Endothelial cell of umbilical vein (primary cell): ENCODE data around the gene RANBP17. TPM values are rescaled to one million over a fixed set of nuclear protein-coding genes. Genes with fewer than 3 reads are reported as not detected.

Experiments used
- BruUV-seq: library from RNA; stranded (reverse); fragments of 400-500 nt; replicated peaks from 2 replicates; lab custom pipeline; 2021; lab: Mats Ljungman, UMichigan
- CTCF ChIA-PET: fragments of 300-600, 350-600 bp; sonication (Branson Sonifier 250); formaldehyde crosslinking; loops from one replicate; lab custom pipeline; 2021; ENCODE audit warnings: antibody characterized with exemption, inconsistent platforms; lab: Charles Lee
- POLR2A ChIA-PET: fragments of 300-600, 350-600 bp; sonication (Branson Sonifier 250); formaldehyde crosslinking; loops from one replicate; lab custom pipeline; 2021; ENCODE audit warnings: antibody characterized with exemption, inconsistent platforms; lab: Charles Lee
- DNase-seq: peaks from one replicate; pipeline ENCODE4 v3.0.0-alpha.2; 2011; ENCODE audit warnings: low read depth, low spot score
- FAIRE-seq: peaks from 2 replicates; lab custom pipeline; 2011; peaks lifted over from hg19 to GRCh38; lab: Jason Lieb, UNC
- H2AFZ ChIP-seq: 2 replicates; pipeline ENCODE4 v1.6.0; 2012; ENCODE audit warnings: low read depth, low read length, control low read depth, inconsistent platforms
- H3K27ac ChIP-seq: 2 replicates; pipeline ENCODE4 v1.5.1; 2011; ENCODE audit warnings: low read depth, mild to moderate bottlenecking, control low read depth, low read length, moderate library complexity; ENCODE audit not compliant: insufficient read depth
- H3K27me3 ChIP-seq, 2 experiments: 2 replicates each; pipeline versions ENCODE4 v1.6.0 to v1.6.1; 2011; ENCODE audit warnings: low read length in 2 of 2, mixed read lengths in 1 of 2; ENCODE audit not compliant: control insufficient read depth in 2 of 2, insufficient read depth in 2 of 2
- H3K36me3 ChIP-seq, 2 experiments: 2 replicates in 1 of 2; 3 replicates in 1 of 2; pipeline ENCODE4 v1.5.1; 2011; ENCODE audit warnings: low read length in 2 of 2, mild to moderate bottlenecking in 1 of 2, moderate library complexity in 1 of 2; ENCODE audit not compliant: control insufficient read depth in 2 of 2, insufficient read depth in 2 of 2; ENCODE audit errors: extremely low read depth in 1 of 2
- H3K4me1 ChIP-seq: 3 replicates; pipeline ENCODE4 v1.5.1; 2011; ENCODE audit warnings: mild to moderate bottlenecking, low read length; ENCODE audit not compliant: control insufficient read depth, insufficient read depth; ENCODE audit errors: extremely low read depth
- H3K4me2 ChIP-seq: 2 replicates; pipeline ENCODE4 v1.6.1; 2011; ENCODE audit warnings: low read length, control low read depth, mixed read lengths; ENCODE audit not compliant: insufficient read depth
- H3K4me3 ChIP-seq, 3 experiments: fragments of 200-600 bp in 1 of 3; sonication (generic), shearing (Covaris generic) in 1 of 3; replicated peaks in 1 of 3; 2 replicates each; pipeline ENCODE4 v1.5.1; 2011 to 2016; ENCODE audit warnings: control low read depth in 3 of 3, low read length in 3 of 3, mild to moderate bottlenecking in 2 of 3, inconsistent platforms in 1 of 3, low read depth in 1 of 3, moderate library complexity in 1 of 3; ENCODE audit not compliant: insufficient read depth in 1 of 3
- H3K79me2 ChIP-seq: 2 replicates; pipeline ENCODE4 v1.6.0; 2012; ENCODE audit warnings: low read length, inconsistent platforms; ENCODE audit not compliant: control insufficient read depth, insufficient read depth
- H3K9ac ChIP-seq: replicated peaks from 2 replicates; pipeline ENCODE3; 2011; ENCODE audit warnings: low read length, control low read depth; ENCODE audit not compliant: insufficient read depth; ENCODE audit errors: extremely low read depth
- H3K9me1 ChIP-seq: replicated peaks from 3 replicates; pipeline ENCODE4 v1.6.0; 2011; ENCODE audit warnings: mild to moderate bottlenecking, low read length; ENCODE audit not compliant: control insufficient read depth, insufficient read depth; ENCODE audit errors: extremely low read depth
- H3K9me3 ChIP-seq: replicated peaks from 2 replicates; pipeline ENCODE4 v1.5.1; 2012; ENCODE audit warnings: low read length, inconsistent platforms; ENCODE audit not compliant: control insufficient read depth, insufficient read depth
- H4K20me1 ChIP-seq: replicated peaks from 2 replicates; pipeline ENCODE3; 2011; ENCODE audit warnings: mild to moderate bottlenecking, low read length; ENCODE audit not compliant: control insufficient read depth, insufficient read depth; ENCODE audit errors: extremely low read depth
- CTCF ChIP-seq, 2 donors: IDR thresholded peaks; 1 replicate in 1 of 2; 2 replicates in 1 of 2; pipeline ENCODE4 v1.5.1; 2011; ENCODE audit warnings: low read length in 2 of 2, mild to moderate bottlenecking in 2 of 2, moderate library complexity in 2 of 2, control low read depth in 1 of 2, inconsistent platforms in 1 of 2, low read depth in 1 of 2; ENCODE audit not compliant: insufficient read depth in 1 of 2; ENCODE audit errors: extremely low read depth in 1 of 2
- EZH2 ChIP-seq: IDR thresholded peaks from 2 replicates; pipeline ENCODE4 v1.6.1; 2012; ENCODE audit warnings: borderline replicate concordance, low read depth, mild to moderate bottlenecking, moderate library complexity, low read length, inconsistent platforms; ENCODE audit not compliant: severe bottlenecking
- FOS ChIP-seq: IDR thresholded peaks from 2 replicates; pipeline ENCODE4 v1.6.1; 2011; ENCODE audit warnings: mild to moderate bottlenecking, low read length, moderate library complexity, borderline replicate concordance; ENCODE audit not compliant: insufficient read depth
- GATA2 ChIP-seq: IDR thresholded peaks from 2 replicates; pipeline ENCODE4 v1.7.0; 2011; ENCODE audit warnings: low read depth, mild to moderate bottlenecking, moderate library complexity, mixed read lengths, low read length; ENCODE audit not compliant: insufficient read length, insufficient read depth
- JUN ChIP-seq: IDR thresholded peaks from 2 replicates; pipeline ENCODE4 v1.6.1; 2011; ENCODE audit warnings: borderline replicate concordance, low read depth; ENCODE audit not compliant: insufficient read length, insufficient read depth
- MAX ChIP-seq: IDR thresholded peaks from 2 replicates; pipeline ENCODE4 v1.6.1; 2011; ENCODE audit not compliant: insufficient read depth, insufficient read length
- MYC ChIP-seq: IDR thresholded peaks from one replicate; pipeline ENCODE4 v1.6.1; 2011; ENCODE audit warnings: mild to moderate bottlenecking, low read depth, low read length
- POLR2A ChIP-seq: IDR thresholded peaks from 2 replicates; pipeline ENCODE4 v1.6.1; 2012; ENCODE audit warnings: low read depth, mild to moderate bottlenecking, control low read depth, low read length
- POLR2AphosphoS5 ChIP-seq: IDR thresholded peaks from 2 replicates; pipeline ENCODE4 v1.6.1; 2012; ENCODE audit warnings: low read depth, mild to moderate bottlenecking, control low read depth, low read length, moderate library complexity; ENCODE audit not compliant: insufficient read depth
- dilution Hi-C: fragments of 300-500 bp; cut with MboI; formaldehyde crosslinking; loops from one replicate; pipeline ENCODE4 v1.15.0; 2019; ENCODE audit warnings: low sequenced_read_pairs; ENCODE audit not compliant: extremely low pct_ligation_motif_present
- intact Hi-C: fragments of 100-400 bp; cut with micrococcal nuclease; formaldehyde crosslinking; loops from one replicate; pipeline ENCODE4 v1.10.0; 2022
- polyA plus RNA-seq, 4 experiments: library from polyadenylated mRNA; depleted of rRNA in 3 of 4; stranded (reverse) in 3 of 4; unstranded in 1 of 4; fragments of >200 nt; gene quantifications; 2 replicates each; pipeline versions ENCODE4 v1.2.1 to v1.2.3, GENCODE V29; 2011 to 2012; ENCODE audit warnings: missing spikeins in 1 of 4
- total RNA-seq: library from RNA; stranded (reverse); gene quantifications from 2 replicates; pipeline ENCODE4 v1.2.3, GENCODE V29; 2021

RANBP17 gene
- total and polyA plus RNA-seq, 2 donors (not counting 3 experiments of a cell fraction or from before 2014, with no cell fraction given) = 5.6 to 13.6 TPM

GRCh38 chr5:170846416-170846815 lies 15.4 kb upstream of the RANBP17 start:
- no peak for TF ChIP-seq FOS
- TF ChIP-seq POLR2A = no peak
- TF ChIP-seq CTCF (IDR thresholded peaks at IDR 0.05; ENCODE audit: extremely low read depth in 1 of 2, insufficient read depth in 1 of 2, low read depth in 1 of 2, low read length in 2 of 2) = no peak
- TF ChIP-seq GATA2 = no peak
- TF ChIP-seq MAX = no peak
- TF ChIP-seq POLR2AphosphoS5 = no peak
- TF ChIP-seq MYC = no peak
- no peak for TF ChIP-seq EZH2
- no peak for TF ChIP-seq JUN
- intact Hi-C loops (no loop called here), dilution Hi-C loops (no loop called here)
- Histone ChIP-seq H3K4me3 (no peak overlapping the region), H3K79me2 (no peaks in the 10 kb centered on the region), H3K27ac (no peak overlapping the region), H4K20me1 (no peaks in the 10 kb centered on the region), H3K4me1 (no peaks in the 10 kb centered on the region), H3K9ac (no peak overlapping the region), H2AFZ (no peak overlapping the region), H3K9me3 (no peaks in the 10 kb centered on the region), H3K27me3 (no peaks in the 10 kb centered on the region), H3K36me3 (no peaks in the 10 kb centered on the region), H3K9me1 (no peaks in the 10 kb centered on the region), H3K4me2 (no peak overlapping the region)
- FAIRE-seq (peak; percentile 24), DNase-seq (no peak)
- POLR2A ChIA-PET = no interaction called here
- CTCF ChIA-PET = no interaction called here
- no TSS peak for BruUV-seq
